H54 (cell line): Measurements from ENCODE around the gene RCOR3.
A peak's percentile ranks its signal among the peaks of the same experiment; 100 is the strongest.
"Not testable (repeated sequence)": the region's sequence is repeated elsewhere in the genome, so short reads cannot be mapped to it uniquely, and the experiment has no call there.

Experiments used
- DNase-seq: peaks from one replicate; pipeline ENCODE4 v3.0.0; 2011; ENCODE audit warnings: low spot score, mixed read lengths; ENCODE audit not compliant: insufficient read length
- FAIRE-seq: peaks from 3 replicates; lab custom pipeline; 2011; peaks lifted over from hg19 to GRCh38; lab: Jason Lieb, UNC
- POLR2A ChIP-seq: IDR thresholded peaks from 2 replicates; pipeline ENCODE4 v1.6.1; 2011; ENCODE audit warnings: low read depth, mild to moderate bottlenecking, low read length

The RCOR3 gene

GRCh38 chr1:211258756-211259637, at the start of gene RCOR3:
Gene RCOR3 (plus strand): TSS chr1:211259366. CDS start chr1:211259561, 195 bp downstream.
- DNase-seq (peak; percentile 63), FAIRE-seq (no peak)
- peak; percentile 77 for TF ChIP-seq POLR2A

GRCh38 chr1:211210052-211210451, 49.1 kb upstream of the RCOR3 start:
- TF ChIP-seq POLR2A, result no peak
- no peak for FAIRE-seq

GRCh38 chr1:211210965-211211364, 48.2 kb upstream of the RCOR3 start:
- DNase-seq (no peak), FAIRE-seq (no peak)
- no peak for TF ChIP-seq POLR2A

More at GRCh38 chr1:211210052-211210451, 49.1 kb upstream of the RCOR3 start:
- DNase-seq, result no peak

- no peak for DNase-seq
- no peak for FAIRE-seq
- TF ChIP-seq POLR2A, result no peak
These were observed 45.5 kb upstream of the RCOR3 start for GRCh38 chr1:211213702-211214101.

DNA sequence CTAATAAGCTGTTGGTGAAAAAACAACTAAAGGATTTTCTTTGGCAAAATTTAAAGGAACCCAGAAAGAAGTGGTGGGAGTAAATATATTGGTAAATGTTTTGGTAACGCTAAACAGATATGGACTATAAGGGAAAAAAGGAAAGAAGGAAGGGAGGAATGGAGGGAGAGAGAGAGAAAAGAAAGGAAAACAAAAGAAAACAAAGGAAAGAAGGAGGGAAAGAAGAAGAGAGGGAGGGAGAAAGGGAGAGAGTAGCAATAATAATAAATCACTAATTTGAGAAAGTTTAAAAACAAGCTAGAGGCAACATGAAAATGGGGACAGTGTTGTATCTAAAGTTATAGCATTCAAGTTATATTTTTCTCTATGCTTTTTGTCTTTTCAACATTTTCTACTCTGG, 43.6 kb upstream of the RCOR3 start:
- no peak for DNase-seq
- no peak for FAIRE-seq
- no peak for TF ChIP-seq POLR2A

DNA sequence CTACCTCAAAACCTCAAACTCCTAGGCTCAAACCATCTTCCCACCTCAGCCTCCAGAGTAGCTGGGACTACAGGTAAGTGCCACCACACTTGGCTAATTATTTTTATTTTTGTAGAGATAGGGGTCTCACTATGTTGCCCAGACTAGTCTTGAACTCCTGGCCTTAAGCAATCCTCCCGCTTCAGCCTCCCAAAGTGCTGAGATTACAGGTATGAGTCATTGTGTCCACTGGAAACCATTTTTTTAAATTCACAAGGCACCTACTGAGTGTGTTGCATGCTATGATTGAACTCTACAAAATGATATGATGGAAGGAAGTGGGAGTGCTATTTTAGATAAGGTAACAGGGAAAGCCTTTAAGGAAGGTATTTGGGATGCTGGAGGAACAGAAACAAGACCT, 41.8 kb upstream of the RCOR3 start:
- no peak for TF ChIP-seq POLR2A
- FAIRE-seq, result no peak
- DNase-seq, result no peak

- not testable (repeated sequence) for FAIRE-seq, DNase-seq
These were observed 36.5 kb upstream of the RCOR3 start for GRCh38 chr1:211222469-211223234.

GRCh38 chr1:211228573-211229364, 30.4 kb upstream of the RCOR3 start:
- not testable (repeated sequence) for FAIRE-seq

GRCh38 chr1:211229365-211229759, 29.8 kb upstream of the RCOR3 start:
- TF ChIP-seq POLR2A, result no peak
- FAIRE-seq, result no peak
- DNase-seq, result no peak

More at GRCh38 chr1:211228573-211229364, 30.4 kb upstream of the RCOR3 start:
- not testable (repeated sequence) for DNase-seq

DNA sequence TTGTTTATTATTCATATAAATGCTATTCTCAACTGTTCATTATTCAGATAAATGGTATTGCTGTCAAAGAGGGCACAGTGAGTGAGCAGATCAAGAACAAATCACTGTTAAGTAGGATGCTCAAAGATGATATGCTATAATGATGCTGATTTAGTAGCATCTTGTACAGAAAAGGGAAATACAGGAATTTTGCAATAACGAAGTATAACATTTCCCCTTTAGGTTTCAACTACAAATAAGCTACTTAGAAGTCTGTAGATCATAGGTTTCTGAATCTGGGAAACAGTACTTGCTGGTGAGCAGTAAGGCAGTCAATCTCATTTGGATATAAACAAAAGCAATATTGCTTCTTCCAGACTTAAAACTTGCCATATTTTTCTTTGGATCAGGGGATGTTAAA, 27.3 kb upstream of the RCOR3 start:
- TF ChIP-seq POLR2A, result no peak
- no peak for DNase-seq
- FAIRE-seq, result no peak

- TF ChIP-seq POLR2A, result no peak
- DNase-seq, result peak; percentile 23
- no peak for FAIRE-seq
These were observed 22.4 kb upstream of the RCOR3 start for GRCh38 chr1:211236633-211237320.

GRCh38 chr1:211237579-211237978, 21.6 kb upstream of the RCOR3 start:
- DNase-seq (no peak), FAIRE-seq (no peak)

GRCh38 chr1:211240567-211240966, 18.6 kb upstream of the RCOR3 start:
- FAIRE-seq, DNase-seq: not testable (repeated sequence)

More at GRCh38 chr1:211237579-211237978, 21.6 kb upstream of the RCOR3 start:
- TF ChIP-seq POLR2A, result no peak
